Liver (tissue), 3 donors: ENCODE results near the gene SLC38A10.

Experiments used
- CTCF ChIP-seq: fragments of 150-350 bp; IDR thresholded peaks from 2 replicates; pipeline ENCODE4 v1.5.1; 2017; ENCODE audit warnings: improper control_type of control experiment, low read depth, low read length; ENCODE audit not compliant: missing input control
- GABPA ChIP-seq, 2 donors: IDR thresholded peaks in 1 of 2; conservative IDR thresholded peaks in 1 of 2; 2 replicates each; pipeline ENCODE4 v1.6.1; 2016; ENCODE audit warnings: antibody characterized with exemption in 2 of 2, mild to moderate bottlenecking in 1 of 2, moderate library complexity in 1 of 2
- MAX ChIP-seq: IDR thresholded peaks from 2 replicates; pipeline ENCODE4 v1.6.1; 2016; ENCODE audit warnings: antibody characterized with exemption
- NR2F2 ChIP-seq: IDR thresholded peaks from 2 replicates; pipeline ENCODE4 v1.6.1; 2016; ENCODE audit warnings: antibody characterized with exemption
- ZBTB33 ChIP-seq: IDR thresholded peaks from 2 replicates; pipeline ENCODE4 v1.6.1; 2016; ENCODE audit warnings: antibody characterized with exemption
- donor health status: healthy.
- donor health status: healthy.

GRCh38 chr17:81236784-81237183 is 58.3 kb downstream of the SLC38A10 start:
- TF ChIP-seq MAX (no peak), GABPA (IDR thresholded peaks at IDR 0.05 in 1 of 2, conservative IDR thresholded peaks at IDR 0.05 in 1 of 2) (no peak), CTCF (no peak), ZBTB33 (no peak), NR2F2 (no peak)
